NCI-H1417 treated with DMSO at 0.1 percent for 48 hours (cell line): ENCODE data around the gene SPACA1.

Experiments used
- DNase-seq: peaks from one replicate; lab custom pipeline; 2025; lab: John Stamatoyannopoulos, UW

SPACA1 gene

DNA sequence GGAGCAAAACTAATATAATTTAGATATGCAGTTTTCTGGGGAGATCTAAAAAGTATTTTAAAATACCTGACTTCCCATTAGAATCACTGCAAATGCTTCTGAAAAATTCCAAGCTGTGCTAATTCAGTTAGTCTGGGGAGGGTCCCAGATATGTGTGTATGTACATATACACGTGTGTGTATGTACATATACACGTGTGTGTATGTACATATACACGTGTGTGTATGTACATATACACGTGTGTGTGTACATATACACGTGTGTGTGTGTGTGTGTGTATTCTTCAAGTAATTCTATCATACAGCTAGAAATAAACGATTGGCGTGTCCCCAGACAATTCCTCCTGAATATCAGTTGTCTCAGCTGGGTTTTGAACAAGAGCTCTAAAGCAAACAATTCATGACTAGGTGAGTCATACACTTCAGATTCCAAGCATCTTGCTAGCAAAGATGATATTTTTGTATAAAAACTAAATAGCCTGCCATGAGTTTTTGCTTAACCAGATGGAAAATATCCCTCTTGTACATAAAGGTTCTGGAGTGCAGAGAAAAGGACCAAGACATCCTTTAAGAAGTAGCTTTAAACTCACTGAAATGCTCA, 58.2 kb downstream of the SPACA1 start:
- DNase-seq = no peak

DNA sequence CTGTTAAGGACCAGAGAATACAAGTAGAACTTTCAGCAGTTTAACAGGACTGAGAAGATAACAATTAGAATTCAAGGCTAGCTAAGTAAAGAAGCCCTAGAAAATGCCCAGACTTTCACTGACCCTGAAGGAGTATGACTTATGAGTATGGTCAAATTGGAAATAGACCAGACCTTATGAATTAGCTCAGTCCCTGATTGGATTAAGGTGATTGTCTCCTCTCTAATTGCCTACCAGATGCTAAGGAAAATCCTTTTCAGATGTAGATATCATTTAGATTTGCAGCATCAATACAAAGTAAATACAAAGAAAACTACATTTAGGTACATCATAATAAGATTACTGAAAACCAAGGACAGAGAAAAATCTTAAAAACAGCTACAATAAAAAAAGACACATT, 59.6 kb downstream of the SPACA1 start:
- no peak for DNase-seq

DNA sequence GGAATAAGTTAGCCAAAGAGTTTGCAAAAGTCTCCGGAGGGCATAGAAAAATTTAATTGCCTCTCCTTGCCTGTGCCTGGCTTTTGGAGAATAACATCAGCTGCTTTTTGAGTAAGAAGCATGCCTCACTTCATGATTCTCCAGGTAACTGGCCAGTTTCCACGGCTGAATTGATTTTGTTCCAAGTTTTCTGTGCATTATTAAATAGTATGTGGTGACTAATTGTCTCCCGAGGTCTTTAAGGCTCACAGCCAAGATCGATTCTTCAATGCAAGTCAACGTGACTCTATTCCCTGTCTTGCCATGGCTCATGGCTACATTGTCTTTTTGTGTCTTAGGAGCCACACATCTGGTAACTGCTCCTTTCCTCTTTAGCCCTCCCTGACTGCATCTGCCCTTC, 64.3 kb downstream of the SPACA1 start:
- DNase-seq = no peak

DNA sequence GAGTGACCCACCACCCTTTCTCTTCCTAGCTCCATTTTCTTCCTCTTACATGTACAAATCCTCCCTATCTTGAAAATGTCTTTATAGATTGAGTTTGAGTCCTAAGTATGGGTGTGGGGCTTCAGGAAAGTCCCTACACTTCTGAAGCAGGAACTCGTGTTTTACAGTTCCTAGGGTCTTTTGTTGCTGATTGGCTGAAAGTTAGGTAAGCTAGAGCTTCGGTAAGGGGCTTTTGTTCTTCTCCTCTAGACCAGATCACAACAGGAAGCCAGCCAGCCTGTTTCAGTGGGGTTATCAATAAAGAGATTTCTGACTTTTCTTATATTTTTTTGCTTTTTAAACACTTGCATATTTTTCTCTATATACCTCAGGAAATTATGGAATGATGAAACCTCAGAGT, 67.2 kb downstream of the SPACA1 start:
- no peak for DNase-seq

DNA sequence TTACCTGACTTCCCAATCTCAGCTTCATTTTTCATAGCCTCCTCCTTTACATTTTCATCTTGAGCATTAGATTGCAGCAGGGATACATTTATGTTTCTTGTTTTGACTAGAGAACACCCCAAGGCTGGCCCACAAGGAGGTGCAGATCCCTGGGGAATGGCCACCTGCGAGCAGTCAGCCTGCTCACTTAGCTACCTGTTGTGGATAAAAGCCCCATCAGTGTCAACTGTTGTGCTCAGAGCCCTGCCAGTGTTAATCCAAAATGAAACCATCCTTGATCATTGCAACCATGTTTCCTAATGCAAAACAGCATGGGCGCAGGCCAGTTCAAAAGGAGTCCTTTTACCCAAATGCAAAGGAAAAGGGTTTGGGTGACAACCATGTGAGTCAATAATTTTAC, 67.7 kb downstream of the SPACA1 start:
- no peak for DNase-seq

DNA sequence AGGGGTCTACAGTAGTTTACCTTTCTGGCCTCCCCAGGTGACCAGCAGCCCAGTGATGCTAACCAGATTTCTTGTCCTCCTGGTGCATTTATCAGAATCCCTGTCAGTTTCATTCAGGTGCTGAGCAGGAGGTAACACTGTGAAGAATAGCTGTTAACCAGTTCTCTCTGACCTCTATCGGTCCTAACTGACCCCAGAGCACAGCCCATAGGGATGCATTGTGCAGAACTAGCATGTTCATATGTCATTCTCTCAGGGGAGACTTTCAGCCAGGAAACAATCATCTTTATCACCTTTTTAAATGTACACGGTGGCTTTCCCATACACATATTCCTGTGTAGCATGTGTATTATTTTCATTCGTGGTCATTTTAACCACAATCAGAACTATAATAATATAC, 68.6 kb downstream of the SPACA1 start:
- DNase-seq = no peak
